Measurements from ENCODE around the gene NAA60. TPM values are rescaled to one million over a fixed set of nuclear protein-coding genes. Genes with fewer than 3 reads are reported as not detected.
"Not testable (repeated sequence)": the region's sequence is repeated elsewhere in the genome, so short reads cannot be mapped to it uniquely, and the experiment has no call there.

The NAA60 gene
- total and polyA plus RNA-seq, 4 donors, result 11.3 to 41.3 (median 25.6) TPM

- TF ChIP-seq HNF4G (IDR thresholded peaks at IDR 0.05) (no peak), HNF4A (conservative IDR thresholded peaks at IDR 0.05) (no peak), NR2F2 (IDR thresholded peaks at IDR 0.05) (no peak)
Observed at GRCh38 chr16:3525951-3526350, 82.5 kb downstream of the NAA60 start (continued).

- H3K27me3 ChIP-seq (ENCODE audit: control insufficient read depth in 4 of 4, insufficient read depth in 4 of 4, low read length in 3 of 4); H3K9ac ChIP-seq (ENCODE audit: low read depth in 1 of 2, low read length in 2 of 2); H3K4me1 ChIP-seq (ENCODE audit: control insufficient read depth in 4 of 4, insufficient read depth in 4 of 4, low read length in 3 of 4); H3K27ac ChIP-seq (ENCODE audit: low read depth in 1 of 2, low read length in 2 of 2); H3K9me3 ChIP-seq (ENCODE audit: control insufficient read depth in 4 of 4, low read length in 3 of 4); H3K4me3 ChIP-seq (ENCODE audit: low read depth in 1 of 3, low read length in 3 of 3); DNase-seq (ENCODE audit: low spot score): not testable (repeated sequence)
- TF ChIP-seq HNF4A (conservative IDR thresholded peaks at IDR 0.05) (peak; percentile 21 to 48), RAD21 (IDR thresholded peaks at IDR 0.05) (peak; percentile 77 to 85), CTCF (IDR thresholded peaks at IDR 0.05; ENCODE audit: low read depth, low read length, missing input control) (peak; percentile 68)
- H3K36me3 ChIP-seq (ENCODE audit: control insufficient read depth in 4 of 4, insufficient read depth in 3 of 4, low read depth in 1 of 4, low read length in 3 of 4), result peaks cover 0 to 28% (median 8%) of the 10 kb centered on the region in 4 donors
- WGBS, result 60% methylated on average over 12 of the region's 12 CpGs
Observed at GRCh38 chr16:3527216-3527829, 83.8 kb downstream of the NAA60 start.

- Histone ChIP-seq H3K9ac (ENCODE audit: low read depth in 1 of 2, low read length in 2 of 2) (no peak overlapping the region), H3K4me1 (ENCODE audit: control insufficient read depth in 4 of 4, insufficient read depth in 4 of 4, low read length in 3 of 4) (no peaks in the 10 kb centered on the region), H3K27ac (ENCODE audit: low read depth in 1 of 2, low read length in 2 of 2) (no peak overlapping the region), H3K27me3 (ENCODE audit: control insufficient read depth in 4 of 4, insufficient read depth in 4 of 4, low read length in 3 of 4) (no peaks in the 10 kb centered on the region), H3K36me3 (ENCODE audit: control insufficient read depth in 4 of 4, insufficient read depth in 3 of 4, low read depth in 1 of 4, low read length in 3 of 4) (peaks cover 2 to 30% (median 13%) of the 10 kb centered on the region in 4 donors), H3K9me3 (ENCODE audit: control insufficient read depth in 4 of 4, low read length in 3 of 4) (no peaks in the 10 kb centered on the region), H3K4me3 (ENCODE audit: low read depth in 1 of 3, low read length in 3 of 3) (no peak overlapping the region)
- DNase-seq (ENCODE audit: low spot score), result no peak
- 100% methylated on average over 2 of the region's 2 CpGs for WGBS
- no peak for TF ChIP-seq RAD21 (IDR thresholded peaks at IDR 0.05)
- no peak for TF ChIP-seq ZBTB33 (IDR thresholded peaks at IDR 0.05)
- TF ChIP-seq EGR1 (IDR thresholded peaks at IDR 0.05; ENCODE audit: low read depth in 2 of 2), result no peak
- TF ChIP-seq HNF4A (conservative IDR thresholded peaks at IDR 0.05), result no peak
- no peak for TF ChIP-seq JUND (IDR thresholded peaks at IDR 0.05)
- no peak for TF ChIP-seq REST (IDR thresholded peaks at IDR 0.05)
Observed at GRCh38 chr16:3528406-3528805, 84.9 kb downstream of the NAA60 start.

All from liver (tissue), 9 donors.